Measurements from ENCODE around the gene SSTR4. TPM values are rescaled to one million over a fixed set of nuclear protein-coding genes. Genes with fewer than 3 reads are reported as not detected.

Gene SSTR4
- total RNA-seq, 4 donors from 2014 or later = not detected

- TF ChIP-seq CTCF (IDR thresholded peaks at IDR 0.05; ENCODE audit: low read depth) = no peak
Observed at GRCh38 chr20:23046431-23046830, 11.3 kb downstream of the SSTR4 start.

- TF ChIP-seq CTCF (IDR thresholded peaks at IDR 0.05; ENCODE audit: low read depth) = no peak
Observed at GRCh38 chr20:23047001-23047737, 12.1 kb downstream of the SSTR4 start.

- no peak for TF ChIP-seq CTCF (IDR thresholded peaks at IDR 0.05; ENCODE audit: low read depth)
Observed at GRCh38 chr20:23047738-23048214, 12.7 kb downstream of the SSTR4 start.

- TF ChIP-seq CTCF (IDR thresholded peaks at IDR 0.05; ENCODE audit: low read depth) = no peak
Observed at GRCh38 chr20:23048283-23049200, 13.4 kb downstream of the SSTR4 start.

GRCh38 chr20:23049201-23050075, 14.3 kb downstream of the SSTR4 start, which contains the start of gene THBD:
Gene THBD, minus strand, starts transcription at chr20:23049672. Its CDS starts 168 bp downstream, at chr20:23049504.
- no peak for TF ChIP-seq CTCF (IDR thresholded peaks at IDR 0.05; ENCODE audit: low read depth)

- TF ChIP-seq CTCF (IDR thresholded peaks at IDR 0.05; ENCODE audit: low read depth) = no peak
Observed at GRCh38 chr20:23050076-23050838, 15.1 kb downstream of the SSTR4 start.

All from subcutaneous adipose tissue (tissue), 4 donors.